OCI-LY7 (cell line): ENCODE data around the gene GADD45B. TPM values are rescaled to one million over a fixed set of nuclear protein-coding genes. Genes with fewer than 3 reads are reported as not detected.
"Not testable (repeated sequence)": the region's sequence is repeated elsewhere in the genome, so short reads cannot be mapped to it uniquely, and the experiment has no call there.

Experiments used
- BruUV-seq: library from RNA; stranded (reverse); fragments of 400-500 nt; replicated peaks from 2 replicates; lab custom pipeline; 2021; lab: Mats Ljungman, UMichigan
- CTCF ChIA-PET: fragments of 300-600 bp; sonication (Branson Sonifier 250); formaldehyde crosslinking; loops from one replicate; lab custom pipeline; 2022; ENCODE audit warnings: antibody characterized with exemption; ENCODE audit not compliant: unreplicated experiment; lab: Charles Lee
- POLR2A ChIA-PET: fragments of 300-600 bp; sonication (Branson Sonifier 250); formaldehyde crosslinking; loops from one replicate; lab custom pipeline; 2022; ENCODE audit warnings: antibody characterized with exemption; lab: Charles Lee
- DNase-seq: peaks from one replicate; pipeline ENCODE4 v3.0.0-alpha.2; 2015; ENCODE audit warnings: low spot score
- H2AFZ ChIP-seq: fragments of 200-600 bp; sonication (generic), shearing (Covaris generic); 2 replicates; pipeline ENCODE4 v1.6.1; 2014; ENCODE audit warnings: mild to moderate bottlenecking, antibody characterized with exemption, low read length, moderate library complexity
- H3K27ac ChIP-seq: fragments of 200-600 bp; sonication (generic); 2 replicates; pipeline ENCODE4 v1.5.1; 2014; ENCODE audit warnings: mixed run types, low read depth, mild to moderate bottlenecking, moderate library complexity, low read length, inconsistent platforms; ENCODE audit not compliant: poor library complexity, severe bottlenecking
- H3K36me3 ChIP-seq: fragments of 200-600 bp; sonication (generic); 2 replicates; pipeline ENCODE4 v1.6.1; 2014; ENCODE audit warnings: mild to moderate bottlenecking, antibody characterized with exemption, low read length, moderate library complexity, mixed read lengths; ENCODE audit not compliant: insufficient read depth
- H3K4me1 ChIP-seq: fragments of 200-600 bp; sonication (generic); 2 replicates; pipeline ENCODE4 v1.5.1; 2014; ENCODE audit warnings: mild to moderate bottlenecking, low read length; ENCODE audit not compliant: insufficient read depth, poor library complexity, severe bottlenecking
- H3K4me2 ChIP-seq: fragments of 200-600 bp; sonication (generic); 2 replicates; pipeline ENCODE4 v1.6.1; 2014; ENCODE audit warnings: mild to moderate bottlenecking, low read length
- H3K4me3 ChIP-seq: fragments of 200-600 bp; sonication (generic); 2 replicates; pipeline ENCODE4 v1.5.1; 2014; ENCODE audit warnings: mild to moderate bottlenecking, low read depth, low read length; ENCODE audit not compliant: poor library complexity, severe bottlenecking
- H3K79me2 ChIP-seq: fragments of 200-600 bp; sonication (generic); 2 replicates; pipeline ENCODE4 v1.6.1; 2016; ENCODE audit warnings: low read depth, mild to moderate bottlenecking, low read length, moderate library complexity, mixed read lengths; ENCODE audit not compliant: insufficient read depth
- H3K9me2 ChIP-seq: fragments of 200-600 bp; sonication (generic); 2 replicates; pipeline ENCODE4 v1.6.1; 2016; ENCODE audit warnings: mild to moderate bottlenecking, low read length, mixed read lengths; ENCODE audit not compliant: insufficient read depth
- H3K9me3 ChIP-seq: fragments of 200-600 bp; sonication (generic); 2 replicates; pipeline ENCODE4 v1.6.1; 2014; ENCODE audit warnings: mild to moderate bottlenecking, mixed run types, low read length, mixed read lengths
- H4K20me1 ChIP-seq: fragments of 200-600 bp; sonication (generic); 2 replicates; pipeline ENCODE4 v1.6.1; 2014; ENCODE audit warnings: mild to moderate bottlenecking, antibody characterized with exemption, low read length, moderate library complexity, mixed read lengths; ENCODE audit not compliant: insufficient read depth
- EZH2phosphoT487 ChIP-seq: fragments of 200-600 bp; sonication (generic); IDR thresholded peaks from 2 replicates; pipeline ENCODE4 v1.6.1; 2018; ENCODE audit warnings: low read depth, borderline replicate concordance, mild to moderate bottlenecking, mixed run types, antibody characterized with exemption, low read length, moderate library complexity, mixed read lengths
- intact Hi-C: fragments of 100-400 bp; cut with micrococcal nuclease; formaldehyde crosslinking; loops from one replicate; pipeline ENCODE4 v1.10.0; 2022; ENCODE audit not compliant: unreplicated experiment
- total RNA-seq, 2 experiments: library from RNA; depleted of rRNA in 1 of 2; stranded (reverse); fragments of >200 nt in 1 of 2; shearing (Covaris generic) in 1 of 2; gene quantifications; 2 replicates each; pipeline ENCODE4 v1.2.3, GENCODE V29; 2014 to 2022
- TF ChIP-seq, protein P1 (sequence below): fragments of 200-600 bp; sonication (generic); conservative IDR thresholded peaks from 2 replicates; pipeline ENCODE4 v1.5.1; 2014; ENCODE audit warnings: mild to moderate bottlenecking, antibody characterized with exemption, low read length, moderate library complexity, mixed read lengths

Gene GADD45B
- total RNA-seq, 2 experiments from 2014 or later, result 40.5 to 98.4 TPM

- Histone ChIP-seq H3K4me2 (no peak overlapping the region), H2AFZ (no peak overlapping the region)
- POLR2A ChIA-PET, result no interaction called here
These were observed 7.3 kb upstream of the GADD45B start for GRCh38 chr19:2468596-2468995.

DNA sequence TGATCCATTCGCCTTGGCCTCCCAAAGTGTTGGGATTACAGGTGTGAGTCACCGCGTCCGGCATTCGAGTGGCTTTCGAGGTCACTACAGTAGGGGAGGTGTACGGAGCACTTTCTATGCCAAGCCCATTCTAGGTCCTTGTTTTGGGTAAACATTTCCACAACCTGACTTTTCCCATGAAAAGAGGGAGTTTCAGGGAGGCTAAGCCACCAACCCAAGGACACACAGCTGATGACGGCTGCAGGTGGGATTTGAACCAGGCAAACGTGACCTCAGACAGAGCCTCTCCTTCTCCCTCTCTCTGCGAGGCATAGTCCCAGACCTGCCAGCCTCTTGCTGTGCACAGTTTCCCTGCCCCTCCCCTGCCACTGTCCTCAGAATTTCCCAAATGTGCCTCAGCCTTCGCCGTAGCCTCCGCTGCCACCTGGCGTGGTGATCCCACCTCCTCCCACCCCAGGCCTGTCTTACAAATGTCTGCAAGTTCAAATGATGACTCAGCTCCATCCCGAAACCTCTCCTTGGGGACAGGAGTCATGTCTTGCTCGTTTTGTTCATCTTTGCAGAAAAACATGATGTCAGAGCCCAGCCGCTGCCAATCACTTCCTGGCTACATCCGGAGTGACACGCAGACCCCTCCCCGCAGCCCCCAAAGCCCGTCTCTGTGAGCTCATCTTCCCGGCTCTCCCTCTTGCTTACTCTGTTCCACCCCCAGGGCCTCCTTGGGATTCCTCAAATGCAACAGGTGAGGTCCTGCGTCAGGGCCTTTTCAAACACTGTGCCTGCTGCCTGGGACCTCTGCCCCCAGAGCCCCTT, 6.6 kb upstream of the GADD45B start:
- TF ChIP-seq, protein P1, sequence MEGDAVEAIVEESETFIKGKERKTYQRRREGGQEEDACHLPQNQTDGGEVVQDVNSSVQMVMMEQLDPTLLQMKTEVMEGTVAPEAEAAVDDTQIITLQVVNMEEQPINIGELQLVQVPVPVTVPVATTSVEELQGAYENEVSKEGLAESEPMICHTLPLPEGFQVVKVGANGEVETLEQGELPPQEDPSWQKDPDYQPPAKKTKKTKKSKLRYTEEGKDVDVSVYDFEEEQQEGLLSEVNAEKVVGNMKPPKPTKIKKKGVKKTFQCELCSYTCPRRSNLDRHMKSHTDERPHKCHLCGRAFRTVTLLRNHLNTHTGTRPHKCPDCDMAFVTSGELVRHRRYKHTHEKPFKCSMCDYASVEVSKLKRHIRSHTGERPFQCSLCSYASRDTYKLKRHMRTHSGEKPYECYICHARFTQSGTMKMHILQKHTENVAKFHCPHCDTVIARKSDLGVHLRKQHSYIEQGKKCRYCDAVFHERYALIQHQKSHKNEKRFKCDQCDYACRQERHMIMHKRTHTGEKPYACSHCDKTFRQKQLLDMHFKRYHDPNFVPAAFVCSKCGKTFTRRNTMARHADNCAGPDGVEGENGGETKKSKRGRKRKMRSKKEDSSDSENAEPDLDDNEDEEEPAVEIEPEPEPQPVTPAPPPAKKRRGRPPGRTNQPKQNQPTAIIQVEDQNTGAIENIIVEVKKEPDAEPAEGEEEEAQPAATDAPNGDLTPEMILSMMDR, result no peak
- TF ChIP-seq EZH2phosphoT487, result no peak
- Histone ChIP-seq H4K20me1 (no peaks in the 10 kb centered on the region), H2AFZ (peak overlapping the region; percentile 37; the same call in 1 of the 2 replicates), H3K79me2 (no peaks in the 10 kb centered on the region), H3K36me3 (no peaks in the 10 kb centered on the region), H3K4me3 (no peak overlapping the region), H3K4me1 (peaks cover 24% of the 10 kb centered on the region), H3K27ac (no peak overlapping the region), H3K4me2 (peak overlapping the region; percentile 3; the same call in 1 of the 2 replicates), H3K9me2 (no peaks in the 10 kb centered on the region), H3K9me3 (no peaks in the 10 kb centered on the region)
- intact Hi-C loops, result no loop called here
- DNase-seq, result no peak
- no TSS peak for BruUV-seq
- ChIA-PET POLR2A (interaction anchor here (1.4 kb wide), 1 partner anchor 152 kb away, joined by 4 read pairs; no protein-coding TSS in a partner anchor), CTCF (interaction anchor here (0.6 kb wide), 2 partner anchors 110 to 421 kb away, joined by 3 to 12 read pairs; no protein-coding TSS in a partner anchor)

More at GRCh38 chr19:2468596-2468995, 7.3 kb upstream of the GADD45B start:
- intact Hi-C loops, result no loop called here
- CTCF ChIA-PET, result no interaction called here
- H3K9me3 ChIP-seq, result no peaks in the 10 kb centered on the region
- H3K9me2 ChIP-seq, result no peaks in the 10 kb centered on the region
- H4K20me1 ChIP-seq, result no peaks in the 10 kb centered on the region
- H3K79me2 ChIP-seq, result no peaks in the 10 kb centered on the region
- no peak overlapping the region for H3K27ac ChIP-seq
- peaks cover 18% of the 10 kb centered on the region for H3K4me1 ChIP-seq
- no peak overlapping the region for H3K4me3 ChIP-seq
- no peaks in the 10 kb centered on the region for H3K36me3 ChIP-seq
- DNase-seq, result no peak
- no peak for TF ChIP-seq EZH2phosphoT487
- TF ChIP-seq, protein P1, result no peak
- BruUV-seq, result no TSS peak

- BruUV-seq, H3K9me3 ChIP-seq, CTCF ChIA-PET, H3K4me3 ChIP-seq, H4K20me1 ChIP-seq, H3K36me3 ChIP-seq, H3K79me2 ChIP-seq, H3K4me2 ChIP-seq, H3K9me2 ChIP-seq, DNase-seq, H3K27ac ChIP-seq: not testable (repeated sequence)
- Histone ChIP-seq H2AFZ (peak overlapping the region; percentile 37; the same call in 1 of the 2 replicates), H3K4me1 (peaks cover 27% of the 10 kb centered on the region)
- POLR2A ChIA-PET, result interaction anchor here (0.6 to 1.4 kb wide), 2 partner anchors 151 to 306 kb away, joined by 3 to 4 read pairs; no protein-coding TSS in a partner anchor
- intact Hi-C loops, result loop anchor here (10.0 kb wide), 1 partner anchor 275 kb away; the partner anchor contains the start of gene SLC39A3
These were observed 6.1 kb upstream of the GADD45B start for GRCh38 chr19:2469915-2470200.
